ENCODE results near the gene ASH1L. TPM values are rescaled to one million over a fixed set of nuclear protein-coding genes. Genes with fewer than 3 reads are reported as not detected.

The ASH1L gene, protein sequence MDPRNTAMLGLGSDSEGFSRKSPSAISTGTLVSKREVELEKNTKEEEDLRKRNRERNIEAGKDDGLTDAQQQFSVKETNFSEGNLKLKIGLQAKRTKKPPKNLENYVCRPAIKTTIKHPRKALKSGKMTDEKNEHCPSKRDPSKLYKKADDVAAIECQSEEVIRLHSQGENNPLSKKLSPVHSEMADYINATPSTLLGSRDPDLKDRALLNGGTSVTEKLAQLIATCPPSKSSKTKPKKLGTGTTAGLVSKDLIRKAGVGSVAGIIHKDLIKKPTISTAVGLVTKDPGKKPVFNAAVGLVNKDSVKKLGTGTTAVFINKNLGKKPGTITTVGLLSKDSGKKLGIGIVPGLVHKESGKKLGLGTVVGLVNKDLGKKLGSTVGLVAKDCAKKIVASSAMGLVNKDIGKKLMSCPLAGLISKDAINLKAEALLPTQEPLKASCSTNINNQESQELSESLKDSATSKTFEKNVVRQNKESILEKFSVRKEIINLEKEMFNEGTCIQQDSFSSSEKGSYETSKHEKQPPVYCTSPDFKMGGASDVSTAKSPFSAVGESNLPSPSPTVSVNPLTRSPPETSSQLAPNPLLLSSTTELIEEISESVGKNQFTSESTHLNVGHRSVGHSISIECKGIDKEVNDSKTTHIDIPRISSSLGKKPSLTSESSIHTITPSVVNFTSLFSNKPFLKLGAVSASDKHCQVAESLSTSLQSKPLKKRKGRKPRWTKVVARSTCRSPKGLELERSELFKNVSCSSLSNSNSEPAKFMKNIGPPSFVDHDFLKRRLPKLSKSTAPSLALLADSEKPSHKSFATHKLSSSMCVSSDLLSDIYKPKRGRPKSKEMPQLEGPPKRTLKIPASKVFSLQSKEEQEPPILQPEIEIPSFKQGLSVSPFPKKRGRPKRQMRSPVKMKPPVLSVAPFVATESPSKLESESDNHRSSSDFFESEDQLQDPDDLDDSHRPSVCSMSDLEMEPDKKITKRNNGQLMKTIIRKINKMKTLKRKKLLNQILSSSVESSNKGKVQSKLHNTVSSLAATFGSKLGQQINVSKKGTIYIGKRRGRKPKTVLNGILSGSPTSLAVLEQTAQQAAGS (N-terminal part only)
- 8.5 to 11.5 TPM (median 9.8 TPM) in 5 replicates for total RNA-seq (2022; extraction: Qiagen RNA extraction)

DNA sequence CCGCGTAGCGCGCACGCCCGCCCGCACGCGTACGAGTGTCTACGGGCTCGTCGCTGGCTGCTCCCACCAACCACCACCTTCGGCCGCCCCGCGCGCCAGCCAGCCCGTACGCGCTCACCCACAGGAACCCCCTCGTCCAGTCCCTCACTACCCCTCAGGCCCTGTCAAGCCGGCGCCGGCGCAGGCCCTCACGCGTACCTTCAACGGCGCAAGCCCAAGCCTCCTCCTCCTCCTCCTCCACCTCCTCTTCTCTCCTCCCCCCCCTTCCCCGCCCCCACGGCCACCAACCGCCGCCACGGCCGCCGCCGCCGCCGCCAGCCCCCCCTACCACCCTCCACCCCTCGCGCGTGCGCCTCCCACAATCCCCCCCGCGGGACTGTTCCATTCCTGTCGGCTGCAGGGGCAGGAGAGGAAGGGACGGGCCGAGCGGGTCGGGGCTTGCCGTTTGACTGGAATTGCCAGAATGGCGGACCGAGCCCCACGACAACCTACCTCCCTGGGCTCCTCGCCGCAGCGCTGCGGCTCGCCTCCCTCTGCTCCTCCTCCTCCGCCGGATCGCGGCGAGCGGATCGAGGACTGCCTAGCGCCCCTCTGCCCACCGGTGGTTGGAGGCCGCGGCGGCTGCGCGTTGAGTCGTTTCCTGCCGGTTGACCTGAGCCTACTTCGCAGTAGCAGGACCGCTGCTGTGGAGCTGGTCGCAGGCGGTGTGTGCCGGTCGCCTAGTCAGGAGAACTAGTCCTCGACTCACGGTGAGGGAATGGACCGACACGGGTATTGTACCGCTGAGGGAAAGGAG lies at the start of gene ASH1L:
Gene ASH1L, minus strand, starts transcription at position 223 of the 796 bp plus-strand sequence. CDS start 41,284 bp downstream, outside the sequence.

DNA sequence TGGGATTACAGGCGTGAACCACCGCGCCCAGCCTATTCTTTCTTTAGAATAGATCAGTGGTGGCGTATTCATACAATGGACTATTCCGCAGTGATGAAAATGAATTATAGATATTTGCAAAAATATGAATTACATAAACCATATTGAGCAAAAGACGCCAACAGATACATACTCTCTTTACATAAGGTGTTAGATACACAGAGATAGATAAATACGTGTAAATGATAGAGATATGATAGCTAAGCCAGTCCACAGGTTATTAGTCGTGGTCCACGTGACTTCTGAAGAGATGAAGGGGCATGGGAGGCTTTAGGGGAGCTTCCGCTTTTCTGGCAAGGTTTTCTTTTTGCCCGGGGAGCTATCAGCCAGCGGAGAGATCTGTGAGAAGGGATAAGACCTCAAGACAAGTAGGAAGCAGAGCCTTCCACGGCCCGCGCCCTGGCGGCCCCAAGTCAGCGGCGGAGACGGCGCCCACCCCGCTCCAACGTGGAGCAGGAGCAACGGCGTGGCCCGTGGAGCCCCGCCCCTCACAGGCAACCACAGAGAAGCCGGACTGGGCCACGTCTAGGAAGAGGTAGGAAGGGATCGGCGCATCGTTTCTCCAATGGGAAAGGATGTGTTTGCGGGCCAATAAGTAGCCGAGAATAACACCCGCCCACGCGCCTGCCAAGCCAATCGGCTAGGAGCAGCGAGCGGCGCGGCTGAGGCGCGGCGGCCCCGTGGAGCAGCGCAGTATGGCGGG lies 47.1 kb upstream of the ASH1L start, which contains the start of gene MSTO1:
Gene MSTO1, plus strand, starts transcription at position 704 of the 742 bp plus-strand sequence. Its CDS starts 31 bp downstream, at position 735.

GRCh38 chr1:155320661-155321617 lies 241.7 kb downstream of the ASH1L start, which contains the start of gene RUSC1:
Gene RUSC1 (plus strand): TSS chr1:155320894. CDS start chr1:155321774, 880 bp downstream.

GRCh38 chr1:155308493-155309422 lies 253.8 kb downstream of the ASH1L start, which contains the start of gene FDPS:
Gene FDPS (plus strand): TSS chr1:155308866. CDS start chr1:155309790, 924 bp downstream.

GRCh38 chr1:155301342-155301841 lies 261.2 kb downstream of the ASH1L start, which contains the start of gene PKLR:
Gene PKLR (minus strand): TSS chr1:155301438. CDS start chr1:155301395, 43 bp downstream.

Other genes starting within 250 kb of the ASH1L start
- gene RUSC1, start 241.9 kb downstream of the ASH1L start, total RNA-seq (2022; extraction: Qiagen RNA extraction): 40.0 to 56.3 TPM (median 51.9 TPM) in 5 replicates
- gene MSTO1, start 47.4 kb upstream of the ASH1L start, total RNA-seq (2022; extraction: Qiagen RNA extraction): 38.5 to 42.4 TPM (median 39.1 TPM) in 5 replicates
- gene YY1AP1, start 126.0 kb upstream of the ASH1L start, total RNA-seq (2022; extraction: Qiagen RNA extraction): 44.1 to 45.5 TPM (median 44.3 TPM) in 5 replicates
- gene DAP3, start 126.3 kb upstream of the ASH1L start, total RNA-seq (2022; extraction: Qiagen RNA extraction): 106 to 133 TPM (median 109 TPM) in 5 replicates